ENCODE results near the gene EPHB2.

Gene EPHB2

GRCh38 chr1:22677931-22678896, 32.4 kb upstream of the EPHB2 start:
- Histone ChIP-seq H3K9me3 (no peaks in the 10 kb centered on the region), H3K27ac (no peak overlapping the region), H3K36me3 (no peaks in the 10 kb centered on the region), H3K27me3 (peaks cover 18% of the 10 kb centered on the region), H3K4me3 (ENCODE audit: low read depth in 1 of 2, low read length in 1 of 2) (no peak overlapping the region), H3K4me1 (ENCODE audit: control insufficient read depth in 1 of 2, insufficient read depth in 1 of 2, low read depth in 1 of 2, low read length in 1 of 2) (no peaks in the 10 kb centered on the region)
- no peak for TF ChIP-seq CTCF (IDR thresholded peaks at IDR 0.05)

- Histone ChIP-seq H3K27me3 (no peaks in the 10 kb centered on the region), H3K4me3 (ENCODE audit: low read depth in 1 of 2, low read length in 1 of 2) (no peak overlapping the region), H3K27ac (no peak overlapping the region), H3K4me1 (ENCODE audit: control insufficient read depth in 1 of 2, insufficient read depth in 1 of 2, low read depth in 1 of 2, low read length in 1 of 2) (no peaks in the 10 kb centered on the region), H3K9me3 (no peaks in the 10 kb centered on the region), H3K36me3 (no peaks in the 10 kb centered on the region)
- TF ChIP-seq CTCF (IDR thresholded peaks at IDR 0.05) = no peak
These were observed 29.9 kb upstream of the EPHB2 start for GRCh38 chr1:22680726-22681125.

- no peak overlapping the region for H3K4me3 ChIP-seq (ENCODE audit: low read depth in 1 of 2, low read length in 1 of 2)
- H3K27me3 ChIP-seq = peaks cover 4% of the 10 kb centered on the region
- no peaks in the 10 kb centered on the region for H3K36me3 ChIP-seq
- no peaks in the 10 kb centered on the region for H3K9me3 ChIP-seq
- TF ChIP-seq CTCF (IDR thresholded peaks at IDR 0.05) = no peak
- no peak overlapping the region for H3K27ac ChIP-seq
- no peaks in the 10 kb centered on the region for H3K4me1 ChIP-seq (ENCODE audit: control insufficient read depth in 1 of 2, insufficient read depth in 1 of 2, low read depth in 1 of 2, low read length in 1 of 2)
These were observed 28.9 kb upstream of the EPHB2 start for GRCh38 chr1:22681556-22682276.

GRCh38 chr1:22683547-22683946, 27.1 kb upstream of the EPHB2 start:
- peaks cover 22% of the 10 kb centered on the region for H3K27me3 ChIP-seq
- H3K9me3 ChIP-seq = no peaks in the 10 kb centered on the region
- H3K4me3 ChIP-seq (ENCODE audit: low read depth in 1 of 2, low read length in 1 of 2) = no peak overlapping the region
- TF ChIP-seq CTCF (IDR thresholded peaks at IDR 0.05) = no peak
- H3K4me1 ChIP-seq (ENCODE audit: control insufficient read depth in 1 of 2, insufficient read depth in 1 of 2, low read depth in 1 of 2, low read length in 1 of 2) = no peaks in the 10 kb centered on the region
- no peak overlapping the region for H3K27ac ChIP-seq
- H3K36me3 ChIP-seq = no peaks in the 10 kb centered on the region

GRCh38 chr1:22685591-22686059, 25.0 kb upstream of the EPHB2 start:
- Histone ChIP-seq H3K9me3 (no peaks in the 10 kb centered on the region), H3K4me1 (ENCODE audit: control insufficient read depth in 1 of 2, insufficient read depth in 1 of 2, low read depth in 1 of 2, low read length in 1 of 2) (no peaks in the 10 kb centered on the region), H3K27me3 (peaks cover 30% of the 10 kb centered on the region), H3K27ac (no peak overlapping the region), H3K36me3 (no peaks in the 10 kb centered on the region), H3K4me3 (ENCODE audit: low read depth in 1 of 2, low read length in 1 of 2) (no peak overlapping the region)
- no peak for TF ChIP-seq CTCF (IDR thresholded peaks at IDR 0.05)
